GM18861 (cell line): ENCODE measurements around the gene MOB3B.

Source experiments
- ATAC-seq: cut with Tn5 transposase; IDR thresholded peaks from one replicate; pipeline ENCODE4 v1.9.1; 2021; ENCODE audit not compliant: unreplicated experiment

Gene MOB3B

DNA sequence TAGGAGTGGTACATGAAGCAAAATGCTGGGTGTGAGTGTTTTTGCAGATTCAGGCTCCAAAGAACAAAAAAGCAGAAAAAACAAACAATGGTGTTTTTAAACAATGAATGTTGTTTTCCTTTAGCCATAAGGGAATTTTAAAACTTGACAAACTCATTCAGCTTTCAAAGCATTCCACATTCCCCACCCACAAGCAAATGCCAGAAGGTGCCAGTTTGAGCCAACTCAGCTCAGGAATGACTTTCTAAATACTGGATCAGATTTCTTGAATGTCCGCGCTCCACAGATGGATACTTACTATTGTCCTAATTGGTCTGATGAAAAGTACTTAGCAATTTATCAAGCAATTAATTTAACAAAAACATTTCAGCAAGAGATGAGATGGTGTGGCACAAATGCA is 12.9 kb upstream of the MOB3B start:
- no peak for ATAC-seq

DNA sequence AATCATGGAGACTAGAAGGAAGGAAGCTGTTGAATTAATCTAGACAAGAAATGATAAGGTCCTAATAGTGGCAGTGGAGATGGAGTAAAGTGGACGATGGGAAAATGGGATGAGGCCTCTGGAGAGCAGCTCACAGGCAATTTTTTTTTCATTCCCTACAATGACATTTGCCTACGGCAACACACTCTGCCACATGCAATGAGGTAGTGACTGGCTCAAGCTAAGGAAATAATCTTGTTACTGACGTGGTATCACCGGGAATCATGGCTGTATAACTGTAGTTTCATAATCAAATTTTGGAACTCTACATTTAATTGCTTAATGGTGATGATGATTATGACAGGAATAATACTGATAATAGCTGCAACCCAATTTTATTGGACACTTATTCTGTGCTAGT is 12.1 kb upstream of the MOB3B start:
- ATAC-seq, result no peak

DNA sequence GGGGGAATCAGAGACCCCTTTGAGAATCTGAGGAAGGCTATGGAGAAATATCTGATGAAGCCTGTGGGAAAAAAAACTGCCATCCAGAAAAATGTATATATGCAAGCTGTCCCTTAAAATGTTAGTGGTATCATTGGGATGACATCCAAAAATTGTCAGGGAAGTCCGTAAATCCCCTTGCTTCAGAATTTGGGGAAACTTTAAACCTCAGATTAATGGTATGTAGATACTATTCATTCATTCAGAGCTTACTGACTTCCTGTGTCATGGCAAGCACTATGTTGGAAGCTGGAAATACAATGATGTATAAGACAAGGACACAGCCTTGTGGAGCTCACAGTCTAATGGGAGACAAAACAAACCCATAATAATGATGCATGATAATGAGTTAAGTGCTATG is 10.9 kb upstream of the MOB3B start:
- ATAC-seq, result no peak

DNA sequence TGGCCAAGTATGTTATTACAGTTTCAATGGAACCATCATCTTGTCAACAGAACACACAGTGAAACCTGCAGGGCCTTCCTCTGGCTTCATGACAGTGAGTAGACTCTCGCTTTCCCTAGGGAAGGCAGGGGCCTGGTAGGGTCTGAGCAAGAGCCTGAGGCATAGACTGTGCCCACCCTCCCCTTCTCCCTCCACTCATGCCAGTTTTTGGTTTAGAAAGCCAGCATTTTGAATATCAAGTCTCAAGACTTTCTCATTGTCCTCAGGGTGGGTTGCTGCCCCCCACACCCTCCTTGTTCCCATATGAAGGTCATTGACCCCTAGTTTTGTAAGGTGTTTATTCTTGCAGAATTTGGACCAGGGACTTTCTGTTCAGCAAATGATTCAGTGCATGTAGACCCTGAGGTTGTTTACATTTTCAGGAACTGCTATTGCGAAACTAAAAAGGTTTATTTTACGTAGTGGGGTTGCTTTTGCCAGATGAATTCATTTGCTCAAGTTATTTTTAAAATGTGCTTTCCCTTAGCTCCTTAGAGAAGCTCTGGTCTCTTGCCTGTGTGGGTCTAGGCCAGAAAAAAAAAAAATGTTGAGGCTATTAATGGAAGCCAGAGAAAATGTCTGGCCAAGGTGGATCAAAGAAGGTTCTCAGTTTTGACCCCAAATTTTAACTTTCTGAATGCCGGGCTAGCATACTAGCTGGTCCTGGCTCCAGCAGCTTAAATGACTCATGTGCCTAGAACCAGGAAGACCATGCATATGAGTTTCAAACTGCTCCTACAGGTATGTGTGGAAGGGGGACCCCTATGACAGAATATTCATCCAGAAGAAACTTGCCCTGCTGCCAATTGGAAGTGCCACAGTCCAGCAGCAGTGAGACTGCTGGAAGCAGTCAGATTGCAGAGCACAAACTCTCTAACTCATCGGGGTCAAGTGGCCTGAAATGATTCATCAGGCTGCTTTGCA is 10.1 kb upstream of the MOB3B start:
- ATAC-seq, result peak; percentile 27

DNA sequence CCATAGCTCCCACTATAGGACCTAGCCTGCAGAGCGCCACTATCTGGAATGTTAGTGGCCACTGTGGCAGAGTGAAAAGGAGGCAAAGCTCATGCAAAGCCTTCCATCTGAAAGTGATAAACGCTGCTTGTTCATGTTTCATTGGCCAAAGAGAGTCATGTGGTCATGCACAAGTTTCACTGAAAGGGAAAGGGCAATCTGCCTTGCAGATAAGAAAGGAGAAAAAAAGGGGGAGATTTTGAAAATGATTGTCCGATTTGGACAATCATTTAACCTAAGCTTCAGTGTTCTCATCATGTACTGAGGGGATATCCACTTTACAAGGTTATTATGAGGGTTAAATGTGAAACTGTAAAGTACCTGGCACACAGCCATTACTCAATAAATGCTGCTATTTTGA is 9.0 kb upstream of the MOB3B start:
- peak; percentile 51 for ATAC-seq

DNA sequence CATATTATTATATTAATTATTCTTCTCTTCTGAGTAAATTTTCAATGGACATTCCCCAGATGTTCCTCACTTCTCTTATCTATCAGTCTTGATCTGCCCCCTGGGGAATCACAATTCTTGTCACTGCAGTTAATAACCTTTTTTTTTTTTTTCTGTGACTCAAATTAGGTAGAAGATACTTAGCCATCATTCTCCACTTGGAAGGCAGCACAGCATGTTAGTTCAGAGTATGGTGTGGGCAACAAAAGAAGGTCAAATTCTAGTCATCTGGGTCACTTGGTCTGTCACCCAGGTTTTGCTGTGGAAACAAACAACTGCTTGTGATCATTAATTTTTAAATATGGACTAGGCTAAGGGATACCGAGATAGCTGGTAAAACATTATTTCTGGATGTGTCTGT is 8.1 kb upstream of the MOB3B start:
- ATAC-seq, result no peak

DNA sequence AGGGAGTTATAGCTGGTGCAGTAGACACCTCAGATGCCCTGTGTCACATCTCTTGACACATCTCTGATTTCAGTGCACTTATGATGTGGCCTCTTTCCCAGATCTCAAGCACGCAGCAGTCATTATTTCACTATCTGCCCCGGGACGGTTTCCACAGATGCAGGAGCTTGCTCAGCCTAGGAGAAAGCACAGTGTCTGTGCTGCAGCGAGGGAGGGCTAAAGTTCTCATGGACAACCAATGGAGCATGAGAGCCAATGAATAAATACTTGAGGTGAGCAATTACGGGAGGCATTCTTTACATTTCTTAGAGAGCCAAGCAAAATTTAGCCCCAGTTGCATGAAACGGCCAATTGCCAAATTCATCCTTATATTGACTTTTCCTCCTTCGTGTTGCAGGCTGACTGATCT is 7.4 kb upstream of the MOB3B start:
- ATAC-seq, result no peak

DNA sequence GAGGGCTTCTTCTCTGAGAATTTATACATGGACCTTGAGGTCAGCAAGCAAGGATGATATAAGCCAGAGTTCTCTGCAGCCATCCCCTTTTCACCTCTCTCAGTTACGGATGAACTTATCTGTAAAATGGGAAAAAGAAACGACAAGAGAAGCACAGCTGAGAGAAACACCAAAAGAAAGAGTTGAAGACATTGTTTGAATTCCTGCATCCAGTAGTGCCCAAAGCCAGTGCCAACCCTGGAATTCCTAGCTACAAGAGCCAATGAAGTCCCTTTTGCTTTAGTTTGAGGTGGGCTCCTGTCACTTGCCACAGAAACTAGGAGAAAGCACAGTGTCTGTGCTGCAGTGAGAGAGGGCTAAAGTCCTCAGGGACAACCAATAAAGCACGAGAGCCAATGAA is 6.6 kb upstream of the MOB3B start:
- no peak for ATAC-seq

DNA sequence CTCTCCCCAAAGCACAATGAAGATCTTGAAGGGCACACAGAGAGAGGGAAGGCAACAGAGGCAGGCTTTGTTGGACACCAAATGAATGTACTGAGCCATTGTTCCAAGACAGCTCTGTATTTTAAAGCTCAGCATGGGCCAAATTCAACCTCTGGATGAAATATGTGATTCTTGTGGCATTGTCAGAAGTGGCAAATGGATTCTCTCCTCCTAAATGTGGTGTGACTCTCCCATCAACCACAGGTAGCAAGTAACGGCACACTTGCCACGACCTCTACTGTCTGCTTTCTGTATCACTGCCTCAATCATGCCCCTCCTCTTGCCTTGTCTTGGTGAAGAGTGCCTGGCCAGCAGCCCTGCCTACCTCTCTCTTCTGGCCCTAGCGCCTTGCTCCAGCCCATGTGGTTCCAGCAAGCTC is 6.1 kb upstream of the MOB3B start:
- peak; percentile 44 for ATAC-seq

DNA sequence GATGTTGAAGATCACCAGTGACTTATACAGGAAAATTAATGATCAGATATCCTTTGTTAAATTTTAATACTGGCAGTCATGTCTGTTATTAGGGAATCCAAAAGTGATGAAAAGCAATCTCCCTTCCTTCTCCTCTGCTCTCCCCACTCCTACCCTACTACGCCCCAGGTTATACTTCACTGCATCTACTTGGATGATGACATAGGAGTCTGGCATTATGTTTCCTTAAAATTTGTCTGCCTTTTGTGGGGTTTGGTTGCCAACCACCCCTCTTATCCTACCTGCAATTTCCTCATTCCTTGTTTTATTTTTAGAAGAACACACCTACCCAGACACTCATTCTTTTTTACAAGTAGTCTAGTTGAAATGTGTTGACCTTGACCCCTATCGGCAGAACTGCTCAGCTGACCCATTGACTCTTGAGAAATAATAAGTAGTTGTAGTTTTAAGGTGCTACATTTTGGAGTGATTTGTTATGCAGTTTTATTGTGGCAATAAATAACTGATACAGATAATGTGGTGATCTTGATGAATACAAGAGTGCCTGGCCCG is 5.1 kb upstream of the MOB3B start:
- no peak for ATAC-seq

DNA sequence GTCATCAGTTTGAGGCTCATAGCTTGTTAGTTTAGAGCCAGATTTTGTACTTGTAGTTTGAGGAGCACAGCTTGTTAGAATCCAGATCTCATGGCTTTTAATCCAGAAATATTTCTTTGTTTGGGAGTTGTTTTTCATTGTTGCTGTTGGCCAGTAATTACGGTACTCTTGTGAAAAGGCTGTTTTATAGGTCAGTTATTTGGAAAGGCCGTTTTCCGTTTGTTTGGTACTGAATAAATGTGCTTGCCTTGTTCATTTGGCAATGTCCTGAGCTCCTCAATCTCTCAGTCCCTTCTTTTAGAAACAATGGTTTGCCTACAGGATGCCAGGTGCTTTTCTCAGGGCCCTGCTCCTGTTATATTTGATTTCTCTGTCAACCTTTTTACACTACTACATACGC is 4.5 kb upstream of the MOB3B start:
- no peak for ATAC-seq

DNA sequence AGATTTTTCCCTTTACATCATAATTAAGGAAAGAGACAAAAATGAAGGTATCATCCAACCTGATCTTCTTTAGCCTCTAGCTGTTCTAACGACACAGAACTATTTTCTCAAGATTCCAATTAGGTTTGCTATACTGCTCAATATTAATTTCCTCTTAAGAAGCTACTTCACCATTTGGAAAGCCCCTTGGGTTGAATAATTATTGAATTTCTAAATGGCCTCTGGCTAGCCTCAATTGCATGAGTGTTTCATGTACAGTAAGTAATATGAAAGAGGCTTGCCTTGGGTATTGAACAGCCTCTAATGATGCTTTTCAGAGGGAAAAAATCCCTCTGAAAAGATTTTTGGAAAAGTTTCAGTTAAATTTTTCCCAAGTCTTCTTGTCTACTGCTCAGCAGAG is 3.7 kb upstream of the MOB3B start:
- no peak for ATAC-seq

DNA sequence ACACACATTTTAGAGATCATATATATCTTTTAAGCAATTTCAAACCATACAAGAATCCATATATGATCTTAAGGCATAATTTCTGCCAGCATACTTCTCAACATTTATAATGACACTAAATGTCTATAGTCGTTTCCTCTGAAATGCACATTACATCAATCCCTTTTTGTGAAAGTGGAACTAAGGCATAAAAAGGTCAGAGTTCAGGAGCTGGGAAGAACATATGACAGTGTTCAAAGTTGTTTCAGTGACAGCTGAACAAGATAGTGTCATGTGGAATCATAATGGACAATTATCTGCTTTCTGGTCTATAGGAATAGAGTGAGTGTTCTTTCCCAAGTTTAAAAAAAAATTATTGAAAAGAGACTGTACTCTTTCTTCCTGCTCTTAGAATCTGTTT is 2.4 kb upstream of the MOB3B start:
- ATAC-seq, result no peak

DNA sequence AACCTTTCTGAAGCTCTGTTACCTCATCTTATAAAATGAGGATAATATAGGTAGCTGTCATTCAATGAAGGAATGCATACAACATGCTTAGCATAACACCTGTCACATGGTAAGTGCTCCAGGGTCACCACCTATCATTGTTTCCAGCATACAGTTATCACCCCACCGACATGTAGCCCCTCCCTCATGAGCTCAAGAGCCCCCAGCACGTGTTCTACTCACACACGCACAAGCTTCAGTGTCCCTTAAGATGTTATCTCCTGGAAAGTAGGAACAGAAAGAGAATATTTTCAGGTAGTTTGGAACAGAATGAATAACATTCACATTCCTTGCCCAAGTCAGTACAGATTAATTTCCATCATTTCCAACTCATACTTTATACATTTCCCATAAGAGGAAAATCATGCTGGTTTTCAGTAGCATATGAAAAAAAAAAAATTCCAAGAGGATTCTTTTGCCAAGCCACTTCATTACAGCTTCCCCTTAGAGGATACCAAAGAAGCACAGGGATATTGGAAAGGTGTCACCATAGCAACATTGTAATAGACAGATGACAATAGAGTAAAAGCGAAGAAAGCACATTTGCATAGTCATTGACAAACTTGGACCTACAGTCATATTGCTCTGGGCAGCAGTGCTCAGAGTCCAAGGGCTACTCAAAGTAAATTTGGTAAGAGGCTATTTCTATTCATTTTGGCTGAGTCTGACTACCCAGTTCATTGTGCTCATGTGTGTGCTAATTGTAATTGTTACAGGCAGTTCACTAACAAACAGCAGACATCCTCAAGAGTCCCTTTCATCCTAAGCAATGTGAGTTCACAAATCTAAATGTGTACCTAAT is 1.5 kb upstream of the MOB3B start:
- ATAC-seq, result no peak

DNA sequence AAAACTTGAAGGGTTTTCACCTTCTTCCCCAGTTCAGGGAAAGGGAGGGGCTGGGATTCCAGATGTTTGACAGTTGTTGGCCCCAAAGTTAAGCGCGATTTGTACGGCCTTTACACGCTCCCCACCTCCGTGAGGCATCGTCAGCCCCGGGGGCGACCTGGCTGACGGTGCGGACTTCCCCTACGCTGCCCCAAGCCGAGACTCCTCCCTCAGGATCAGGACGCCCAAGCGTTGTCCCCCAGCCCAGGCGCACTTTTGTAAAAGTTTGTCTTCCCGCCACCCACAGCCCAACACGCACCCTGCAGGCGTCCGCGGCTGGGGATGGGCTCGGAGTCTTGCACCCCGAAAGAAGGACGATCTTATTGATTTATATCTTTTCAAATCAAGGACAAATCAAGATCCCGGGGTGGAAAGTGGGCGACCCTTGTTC is 713 bp downstream of the MOB3B start:
- ATAC-seq, result peak; percentile 28

DNA sequence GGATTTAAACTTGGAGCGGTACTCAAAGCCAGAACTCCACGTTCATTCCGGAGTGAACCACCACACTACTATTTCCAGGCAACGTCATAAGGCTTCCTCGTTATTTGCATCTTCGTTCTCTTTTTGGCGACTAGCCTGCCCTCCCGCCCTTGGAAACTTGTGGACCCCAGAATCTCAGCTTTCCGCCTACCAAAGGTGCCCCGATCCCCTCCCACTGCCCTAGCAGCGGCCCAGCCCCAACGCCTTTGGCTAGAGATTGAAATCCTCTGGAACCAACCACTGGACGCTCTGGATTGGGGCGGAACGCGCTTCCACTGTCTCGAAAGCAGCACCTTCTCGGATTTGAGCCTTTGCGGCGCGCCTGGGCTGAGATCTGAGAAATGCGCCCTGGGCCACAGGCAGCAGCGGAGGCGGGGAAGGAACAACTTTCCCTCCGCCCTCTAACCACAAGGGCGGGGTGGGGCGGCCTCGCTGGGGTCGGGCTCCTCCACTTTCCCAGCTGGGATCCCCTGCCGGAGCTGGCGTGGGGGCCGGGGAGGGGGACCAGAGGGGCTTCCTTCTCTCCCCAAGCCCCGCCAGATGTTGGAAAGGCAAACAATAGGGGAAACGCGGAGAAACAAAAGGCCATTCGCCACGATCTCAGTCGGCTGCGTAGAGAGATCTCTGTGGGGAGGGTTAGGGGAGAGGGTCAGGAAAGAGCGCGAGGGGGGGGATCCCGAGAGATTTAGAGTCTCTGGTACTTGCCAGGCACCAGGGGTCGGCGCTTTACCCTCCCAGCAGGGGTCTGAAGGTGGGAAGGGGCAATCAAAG is 1.3 kb downstream of the MOB3B start:
- ATAC-seq, result peak; percentile 50

DNA sequence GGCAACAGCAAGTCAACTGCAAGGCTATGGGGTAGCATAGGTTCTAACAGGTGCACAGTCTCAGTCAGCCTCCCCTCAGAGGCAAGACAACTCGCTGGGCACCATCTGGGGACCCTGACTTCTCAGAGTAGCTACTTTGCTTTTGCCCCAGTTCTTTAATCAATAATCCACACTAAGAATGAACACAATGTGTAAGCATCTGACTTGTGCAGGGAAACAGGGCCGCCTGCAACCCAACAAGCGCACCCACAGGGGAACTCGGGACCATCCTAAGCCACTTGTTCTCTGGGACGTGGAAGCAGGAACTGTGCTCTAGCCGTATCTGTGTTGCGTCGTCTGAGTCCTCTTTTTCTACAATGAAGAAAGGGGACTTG is 1.9 kb downstream of the MOB3B start:
- no peak for ATAC-seq

DNA sequence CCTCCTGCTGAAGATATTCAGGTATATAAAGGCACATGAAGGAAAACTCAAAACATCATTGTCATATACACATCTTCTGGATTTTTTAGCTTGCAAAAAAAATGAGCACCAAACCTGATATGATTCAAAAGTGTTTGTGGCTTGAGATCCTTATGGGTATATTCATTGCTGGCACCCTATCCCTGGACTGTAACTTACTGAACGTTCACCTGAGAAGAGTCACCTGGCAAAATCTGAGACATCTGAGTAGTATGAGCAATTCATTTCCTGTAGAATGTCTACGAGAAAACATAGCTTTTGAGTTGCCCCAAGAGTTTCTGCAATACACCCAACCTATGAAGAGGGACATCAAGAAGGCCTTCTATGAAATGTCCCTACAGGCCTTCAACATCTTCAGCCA is 5.4 kb downstream of the MOB3B start, which contains the start of gene IFNK:
Gene IFNK, plus strand, starts transcription at position 55 of the 400 bp plus-strand sequence. Its CDS starts 47 bp downstream, at position 102.
- no peak for ATAC-seq

DNA sequence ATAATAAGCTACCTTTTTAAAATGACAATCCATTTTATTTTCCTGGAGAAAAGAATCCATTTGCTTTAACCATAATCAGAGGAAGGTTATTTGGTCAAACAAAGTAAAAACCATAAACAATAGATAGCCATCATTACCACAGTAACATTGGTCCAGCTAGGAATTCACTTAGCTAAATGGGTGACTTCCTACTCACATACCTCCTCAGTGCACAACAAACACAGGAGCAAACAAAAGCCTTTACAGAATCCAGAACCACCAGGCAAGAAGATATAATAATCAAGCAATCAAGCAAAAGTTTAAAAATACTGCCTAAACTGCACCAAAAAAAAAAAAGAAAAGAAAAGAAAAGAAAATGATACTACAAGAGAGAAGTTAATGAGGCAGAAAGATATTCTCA is 6.5 kb downstream of the MOB3B start:
- ATAC-seq, result no peak

DNA sequence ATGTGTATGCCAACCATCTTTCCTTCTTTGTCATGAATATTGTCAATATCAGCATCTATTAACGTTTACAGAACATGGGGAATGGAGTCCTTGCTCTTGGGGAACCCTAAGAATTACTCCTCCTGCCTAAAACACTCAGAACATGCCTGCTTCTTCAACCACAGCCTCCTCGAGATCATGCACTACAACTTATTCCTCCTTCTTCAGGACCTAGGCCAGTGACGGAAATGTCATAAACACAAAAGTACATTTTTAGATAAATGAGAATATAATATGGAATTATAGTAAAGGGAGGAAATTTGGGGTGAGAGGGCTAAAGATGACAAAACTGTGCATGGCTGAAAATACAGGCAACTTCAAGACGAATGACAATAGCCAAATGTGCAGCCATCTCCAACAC is 8.6 kb downstream of the MOB3B start:
- ATAC-seq, result no peak
